GM18502 (cell line): ENCODE results near the gene OLFML1.
A peak's percentile ranks its signal among the peaks of the same experiment; 100 is the strongest.
"Not testable (repeated sequence)": the region's sequence is repeated elsewhere in the genome, so short reads cannot be mapped to it uniquely, and the experiment has no call there.

Source experiments
- ATAC-seq: cut with Tn5 transposase; IDR thresholded peaks from one replicate; pipeline ENCODE4 v1.9.1; 2021; ENCODE audit warnings: mild to moderate bottlenecking; ENCODE audit not compliant: unreplicated experiment, poor library complexity

OLFML1 gene

DNA sequence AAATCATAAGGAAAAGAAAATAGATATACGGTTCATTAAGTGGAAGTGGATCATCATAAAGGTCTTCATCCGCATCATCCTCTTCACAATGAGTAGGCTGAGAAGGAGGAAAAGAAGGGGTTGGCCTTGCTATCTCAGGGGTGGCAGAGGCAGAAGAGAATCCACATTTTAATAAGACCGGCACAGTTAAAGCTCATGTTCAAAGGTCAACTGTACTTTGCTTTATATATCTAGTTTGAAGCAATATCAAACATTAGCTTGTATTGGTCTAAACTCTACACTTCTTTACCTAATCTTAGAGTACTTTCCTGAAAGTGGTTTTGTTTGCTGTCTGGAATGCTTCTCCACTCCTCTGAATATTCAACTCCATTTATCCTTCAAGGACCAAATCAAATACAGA, 22.8 kb downstream of the OLFML1 start:
- no peak for ATAC-seq

DNA sequence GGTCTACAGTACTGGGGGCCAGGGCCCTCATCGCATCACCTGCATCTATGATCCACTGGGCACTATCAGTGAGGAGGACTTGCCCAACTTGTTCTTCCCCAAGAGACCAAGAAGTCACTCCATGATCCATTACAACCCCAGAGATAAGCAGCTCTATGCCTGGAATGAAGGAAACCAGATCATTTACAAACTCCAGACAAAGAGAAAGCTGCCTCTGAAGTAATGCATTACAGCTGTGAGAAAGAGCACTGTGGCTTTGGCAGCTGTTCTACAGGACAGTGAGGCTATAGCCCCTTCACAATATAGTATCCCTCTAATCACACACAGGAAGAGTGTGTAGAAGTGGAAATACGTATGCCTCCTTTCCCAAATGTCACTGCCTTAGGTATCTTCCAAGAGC, 24.7 kb downstream of the OLFML1 start:
- ATAC-seq: no peak

DNA sequence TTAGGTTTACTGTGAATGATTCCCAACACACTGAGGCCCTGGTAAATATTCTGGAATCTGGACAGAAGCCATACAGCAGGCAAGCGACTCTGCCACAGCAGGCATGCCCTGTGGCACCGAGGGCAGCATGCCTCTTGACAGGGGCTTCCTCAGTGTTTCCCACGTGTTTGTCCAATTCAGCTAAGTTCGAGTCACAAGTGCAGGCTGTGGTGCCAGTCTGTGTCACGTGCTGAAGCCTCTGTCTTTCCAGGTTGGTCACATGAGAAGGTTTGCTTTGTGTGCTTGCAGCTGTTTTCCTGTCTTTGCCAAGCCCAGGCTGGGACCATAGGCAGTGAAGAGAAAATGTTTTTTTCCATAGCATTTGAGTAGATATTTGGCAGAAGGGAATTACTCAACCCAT, 26.1 kb downstream of the OLFML1 start:
- no peak for ATAC-seq

DNA sequence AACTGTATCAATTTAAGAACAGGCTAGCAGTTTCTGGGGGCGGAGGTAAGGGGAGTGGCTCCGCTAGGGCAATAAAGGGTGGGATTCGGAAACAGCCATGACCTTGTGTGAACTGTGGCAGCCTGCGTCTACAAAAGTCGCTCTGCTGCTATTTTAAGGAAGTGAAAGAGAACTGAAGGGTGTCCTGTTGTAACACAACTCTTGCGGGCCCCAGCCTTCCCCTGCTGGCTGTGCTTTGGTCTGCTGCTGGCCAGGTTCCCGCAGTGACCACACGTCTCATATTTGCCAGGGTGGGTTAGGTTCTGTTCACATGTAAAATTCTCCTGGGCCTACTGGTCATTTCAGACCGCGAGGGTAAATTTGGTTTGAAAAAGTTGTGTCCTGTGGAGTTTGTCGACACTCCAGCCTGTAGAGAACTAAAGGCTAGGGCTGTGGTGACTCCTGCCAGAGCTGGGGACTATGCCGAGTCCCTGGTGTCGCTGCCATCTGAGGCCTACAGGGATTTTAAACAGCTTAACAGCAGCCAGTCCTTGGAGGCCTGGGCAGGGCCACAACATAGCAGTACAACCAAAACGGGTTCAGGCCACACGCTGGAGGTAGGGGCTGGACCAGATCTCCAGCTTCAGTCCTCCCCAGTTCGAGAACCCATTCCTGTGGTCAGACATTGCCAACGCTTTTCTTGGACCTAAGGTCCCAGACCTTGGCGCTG, 27.4 kb downstream of the OLFML1 start:
- peak; percentile 69 for ATAC-seq

DNA sequence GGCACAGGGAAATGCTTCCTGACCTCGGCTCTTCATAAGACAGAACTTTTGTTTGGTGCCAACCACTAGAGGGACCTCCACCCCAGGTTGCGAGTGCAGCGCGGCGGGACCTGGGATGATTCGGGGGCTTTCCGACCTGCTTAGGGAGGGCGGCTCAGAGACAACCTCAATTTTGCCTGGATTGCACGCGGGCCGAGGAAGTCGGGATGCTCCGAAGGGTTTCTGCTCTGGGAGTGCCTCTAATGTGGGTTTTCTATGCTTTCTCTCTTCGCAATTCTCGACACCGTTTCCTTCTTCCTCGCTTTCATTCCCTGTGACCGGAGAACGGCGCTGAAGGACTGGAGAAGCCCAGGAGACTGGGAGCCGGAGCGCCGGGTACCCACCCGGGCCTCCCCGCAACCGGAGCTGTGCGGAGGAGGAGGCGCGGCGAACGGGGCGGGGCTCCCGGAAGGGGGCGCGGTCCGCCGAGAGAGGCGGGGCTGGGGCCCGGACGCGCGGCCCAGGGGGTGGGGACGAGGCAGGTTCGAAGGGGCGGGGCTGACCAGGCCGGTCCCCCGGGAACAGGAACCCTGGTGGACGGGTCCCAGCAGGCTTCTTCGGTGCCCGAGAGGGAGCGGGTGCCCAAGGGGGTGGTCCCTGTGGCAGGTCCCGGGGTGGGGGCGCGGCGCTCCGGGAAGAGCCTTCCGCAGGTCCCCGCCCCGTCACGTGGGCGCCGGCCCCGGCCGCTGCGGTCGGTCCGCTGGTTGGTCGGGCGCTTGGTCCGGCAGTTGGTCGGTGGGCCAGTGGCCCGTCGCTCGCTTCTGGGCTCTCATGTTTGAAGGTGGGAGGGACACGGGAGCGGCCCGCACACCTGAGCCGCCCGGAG, 28.2 kb downstream of the OLFML1 start, which contains the start of gene PPFIBP2:
TSS of gene PPFIBP2 (plus strand) at position 766 of the 865 bp plus-strand sequence. CDS start 35,477 bp downstream, outside the sequence.
- peak; percentile 75 for ATAC-seq

DNA sequence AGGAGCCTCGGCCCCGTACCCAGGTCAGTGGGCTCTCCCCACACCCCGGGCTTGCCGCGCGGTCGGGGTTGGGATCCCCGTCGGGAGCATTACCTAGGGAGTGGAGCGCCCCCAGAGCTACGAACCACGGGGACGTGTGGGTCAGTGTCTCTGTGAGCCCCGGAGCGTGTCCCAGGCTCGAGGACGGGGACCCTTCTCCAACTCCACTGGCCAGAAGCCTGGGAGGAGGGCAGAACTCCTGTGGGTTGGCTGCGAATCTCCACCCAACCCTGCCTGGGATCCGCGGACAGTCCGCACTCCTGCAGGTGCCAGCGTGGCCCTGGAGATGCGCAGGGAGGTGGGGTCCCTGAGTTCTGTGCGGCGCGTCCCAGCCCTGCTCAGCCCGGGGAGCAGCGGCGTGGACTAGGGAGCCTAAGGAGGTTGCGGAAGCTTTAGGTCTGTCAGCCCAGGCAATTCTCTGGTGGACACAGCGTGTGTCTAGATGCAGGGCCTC, 28.8 kb downstream of the OLFML1 start:
- ATAC-seq: peak; percentile 11

DNA sequence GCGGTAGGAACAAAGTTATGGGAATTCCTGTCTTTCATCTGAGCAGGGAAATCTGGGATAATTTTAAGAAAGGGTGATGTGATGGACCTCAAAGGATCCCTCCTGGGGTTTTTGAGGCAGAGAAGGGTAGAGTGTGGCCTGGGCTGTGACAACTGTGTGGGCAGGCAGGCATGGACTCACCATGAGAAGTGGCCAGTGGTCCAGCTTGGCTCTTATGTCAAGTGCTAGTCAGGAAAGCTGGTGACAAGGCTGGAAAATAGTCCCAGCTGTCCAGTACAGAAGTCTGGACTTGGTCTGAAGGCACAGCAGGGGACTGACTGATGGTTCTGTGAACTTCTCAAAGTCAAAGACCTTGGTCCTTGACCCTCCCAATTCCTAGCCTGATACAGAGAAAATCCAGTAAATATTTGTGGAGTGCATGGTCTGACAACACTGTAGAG, 30.2 kb downstream of the OLFML1 start:
- ATAC-seq: no peak

DNA sequence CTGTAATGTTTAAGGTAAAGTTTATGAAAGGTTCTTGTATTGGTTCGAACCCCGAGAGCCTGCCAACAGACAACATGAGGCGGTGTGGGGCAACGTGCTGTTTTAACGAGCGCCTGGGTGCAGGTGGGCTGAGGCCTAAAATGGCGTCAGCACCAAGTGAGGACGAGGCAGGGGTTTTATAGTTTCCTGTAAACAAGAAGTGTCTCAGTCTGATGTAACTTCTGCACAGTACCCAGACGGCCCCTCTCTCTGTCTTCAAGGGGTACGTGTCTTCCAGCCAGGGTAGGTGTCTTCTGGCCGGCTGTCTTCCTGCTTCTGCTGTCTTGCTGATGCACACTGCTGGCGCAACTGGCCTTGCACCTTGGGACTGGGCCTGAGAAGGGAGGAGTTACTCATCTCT, 31.2 kb downstream of the OLFML1 start:
- ATAC-seq: no peak

DNA sequence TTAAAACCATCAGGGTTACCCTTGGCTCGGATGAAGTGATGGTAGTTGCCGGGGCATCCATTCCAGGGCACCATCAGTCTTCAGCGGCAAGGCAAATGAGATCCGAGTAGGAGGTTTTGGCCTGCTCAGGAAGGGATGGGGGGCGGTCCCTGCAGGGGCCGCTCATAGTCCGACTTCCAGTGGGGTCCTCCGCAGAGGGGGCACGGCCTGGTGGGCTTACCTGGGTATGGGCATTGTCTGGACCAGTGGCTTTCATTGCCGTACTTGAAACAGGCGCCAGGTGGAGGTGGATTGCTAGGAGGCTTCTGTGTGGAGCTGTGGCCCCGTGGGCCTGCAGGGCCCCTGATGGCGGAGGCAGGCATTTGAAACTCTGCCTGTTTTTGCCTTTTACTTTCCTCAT, 32.4 kb downstream of the OLFML1 start:
- not testable (repeated sequence) for ATAC-seq

DNA sequence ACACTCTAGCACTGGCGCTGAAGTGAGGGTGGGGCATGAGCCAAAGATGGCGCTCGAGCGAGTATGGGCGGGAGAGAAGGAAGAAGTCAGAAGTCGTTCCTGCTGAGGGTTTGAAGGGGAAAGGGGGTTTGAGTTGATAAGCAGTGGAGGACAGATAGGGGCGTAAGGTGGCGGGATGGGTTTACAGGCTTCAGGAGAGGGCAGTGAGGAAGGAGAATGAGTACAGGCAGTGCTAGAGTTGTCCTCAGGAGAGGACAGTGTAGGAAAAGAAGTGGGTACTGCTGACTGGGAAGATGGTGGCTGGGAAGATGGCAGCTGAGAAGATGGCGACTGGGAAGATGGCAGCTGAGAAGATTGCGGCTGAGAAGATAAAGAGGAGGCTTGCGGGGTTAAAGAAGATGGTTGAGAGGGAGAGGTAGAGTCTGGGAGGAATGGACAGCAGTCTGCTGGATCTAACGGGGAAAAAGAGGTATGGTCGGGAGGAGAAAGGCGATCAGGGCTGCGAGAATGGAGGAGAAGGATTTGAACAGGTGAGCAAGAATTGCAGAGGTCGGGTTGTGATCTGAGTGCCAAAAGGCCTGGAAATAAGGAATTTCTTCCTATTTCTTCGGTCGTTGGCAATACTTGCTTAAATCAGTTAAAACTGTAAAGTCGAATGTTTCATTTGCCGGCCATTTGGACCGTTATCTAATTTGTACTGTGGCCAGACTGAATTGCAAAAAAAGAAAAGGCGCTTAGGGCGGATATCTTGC, 33.7 kb downstream of the OLFML1 start:
- no peak for ATAC-seq

DNA sequence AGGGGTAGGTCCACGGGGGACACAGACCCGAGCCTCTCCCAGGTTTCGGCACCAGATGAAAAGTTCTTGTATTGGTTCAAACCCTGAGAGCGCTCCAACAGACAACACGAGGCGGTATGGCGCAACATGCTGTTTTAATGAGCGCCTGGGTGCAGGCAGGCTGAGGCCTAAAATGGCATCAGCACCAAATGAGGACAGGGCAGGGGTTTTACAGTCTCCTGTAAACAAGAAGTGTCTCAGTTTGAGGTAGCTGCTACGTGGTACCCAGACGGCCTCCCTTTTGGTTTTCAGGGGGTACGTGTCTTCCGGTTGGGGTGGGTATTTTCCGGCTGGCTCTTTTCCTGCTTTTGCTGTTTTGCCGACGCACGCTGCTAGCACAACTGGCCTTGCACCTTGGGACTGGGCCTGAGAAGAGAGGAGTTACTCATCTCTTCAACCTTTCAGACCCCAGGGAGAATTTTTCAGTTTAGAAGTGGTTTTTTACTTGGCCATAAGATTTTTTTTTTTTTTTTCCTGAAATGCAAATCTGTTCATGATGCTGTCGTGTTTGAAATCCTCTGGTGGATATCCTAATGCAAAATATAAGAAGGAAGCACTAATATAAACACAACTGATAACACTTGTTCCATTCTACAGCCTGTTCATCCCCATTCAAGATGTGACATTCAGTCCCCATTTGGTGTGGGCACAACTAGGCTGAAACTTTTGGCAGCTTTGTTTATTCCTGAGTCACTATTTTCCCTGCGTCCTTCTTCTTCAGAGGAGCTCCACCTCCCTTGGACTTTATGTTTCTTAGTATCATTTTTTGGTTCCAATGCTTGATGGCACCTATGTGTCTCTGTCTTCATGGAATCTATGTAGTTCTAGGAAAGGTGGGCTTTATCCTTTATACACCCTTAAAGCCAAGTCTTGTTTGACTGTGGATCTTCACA, 35.0 kb downstream of the OLFML1 start:
- peak; percentile 62 for ATAC-seq

DNA sequence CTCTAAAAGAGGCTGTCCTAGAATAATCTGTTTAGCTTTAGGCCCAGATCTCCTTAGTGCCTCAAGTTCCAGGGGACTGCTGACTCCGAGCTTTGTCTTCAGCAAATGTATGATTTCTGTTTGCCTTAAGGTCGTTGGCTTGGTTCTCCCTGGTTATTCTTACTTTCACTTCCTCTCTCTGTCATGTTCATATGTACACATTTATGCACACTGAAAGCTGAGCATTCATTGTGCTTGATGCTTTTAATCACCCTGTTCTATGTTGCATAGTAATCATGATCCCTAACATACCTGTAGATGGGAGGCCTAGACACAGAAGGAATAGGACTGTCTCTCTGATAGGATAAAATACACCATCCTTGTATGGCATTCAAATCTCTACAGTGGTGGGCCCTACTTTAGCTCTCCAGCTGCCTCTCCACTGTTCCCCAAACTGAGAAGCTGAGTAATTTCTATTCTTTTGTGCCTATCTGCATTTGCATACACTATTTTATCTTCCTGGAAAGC, 35.7 kb downstream of the OLFML1 start:
- peak; percentile 78 for ATAC-seq

DNA sequence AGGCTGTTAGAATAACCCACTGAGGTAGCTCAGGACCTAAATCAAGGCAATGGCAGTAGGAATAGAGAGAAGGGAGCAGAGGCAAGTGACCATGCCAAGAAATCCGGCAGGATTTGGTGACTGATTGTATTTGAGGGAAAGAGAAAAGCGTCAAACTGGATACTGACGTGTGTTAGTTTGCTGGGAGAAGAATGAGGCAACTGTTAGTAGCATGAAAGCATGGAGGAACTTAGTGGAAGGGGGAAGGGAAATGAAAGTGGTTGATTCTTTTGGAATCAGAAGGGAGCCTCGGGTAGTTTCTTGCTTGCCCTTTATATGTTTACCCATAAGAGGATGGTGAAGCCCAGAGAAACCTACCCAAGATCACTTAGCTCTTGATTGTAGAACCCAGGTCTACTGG, 36.8 kb downstream of the OLFML1 start:
- no peak for ATAC-seq

DNA sequence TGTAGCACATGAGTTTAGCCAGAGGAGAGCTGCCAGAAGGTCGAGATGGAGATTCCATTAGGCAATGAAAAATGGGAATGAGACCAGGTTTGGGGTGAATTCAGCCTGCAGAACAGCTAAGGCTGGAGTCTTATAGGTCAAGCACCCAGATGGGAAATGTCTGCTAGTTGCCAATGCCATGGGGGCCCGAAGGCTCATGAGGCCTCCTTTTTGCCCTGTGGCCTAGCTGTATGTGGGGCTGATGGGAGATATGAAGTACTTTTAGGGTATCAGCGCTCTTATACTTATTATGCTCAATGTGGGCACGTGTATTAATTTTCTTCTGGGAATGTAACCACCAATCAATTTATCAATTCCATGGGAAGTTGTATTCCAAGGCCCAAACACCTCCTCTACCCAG, 37.2 kb downstream of the OLFML1 start:
- no peak for ATAC-seq

DNA sequence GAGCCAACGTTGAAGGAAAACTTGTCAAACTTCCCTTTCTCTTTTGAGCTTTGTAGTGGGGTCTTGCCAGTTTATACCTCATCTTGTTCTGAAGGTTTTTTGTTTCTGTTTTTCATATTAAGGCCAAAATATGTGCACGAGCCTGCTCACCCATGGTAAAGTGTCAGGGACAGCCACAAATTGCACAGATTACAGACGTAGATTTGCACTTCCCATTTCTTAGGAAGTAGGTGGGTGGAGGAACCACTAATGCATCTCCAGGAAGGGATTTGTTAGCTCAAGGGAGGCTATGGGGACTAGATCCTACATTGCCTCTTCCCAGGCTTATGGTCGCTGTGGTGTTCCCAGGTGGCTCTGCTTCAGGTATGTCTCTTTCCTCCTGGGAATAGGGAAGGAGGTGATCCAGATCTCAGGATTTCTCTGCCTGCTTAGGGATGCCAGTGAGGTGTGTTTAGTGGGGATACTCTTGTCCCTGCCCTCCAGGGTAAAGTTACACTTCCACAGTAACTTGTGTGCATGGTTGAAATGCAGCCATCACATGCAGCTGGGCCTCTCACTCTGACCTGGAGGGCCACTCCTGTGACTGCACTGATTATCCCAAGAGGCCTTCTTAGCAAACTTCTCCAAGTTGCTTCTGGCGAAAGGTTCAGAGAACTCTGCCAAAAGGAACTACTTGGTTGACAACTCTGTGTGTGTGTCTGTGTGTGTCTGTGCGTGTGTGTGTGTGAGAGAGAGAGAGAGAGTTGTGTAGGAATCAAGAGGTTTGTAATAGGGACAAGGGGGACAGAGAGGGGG, 38.3 kb downstream of the OLFML1 start:
- ATAC-seq: no peak

DNA sequence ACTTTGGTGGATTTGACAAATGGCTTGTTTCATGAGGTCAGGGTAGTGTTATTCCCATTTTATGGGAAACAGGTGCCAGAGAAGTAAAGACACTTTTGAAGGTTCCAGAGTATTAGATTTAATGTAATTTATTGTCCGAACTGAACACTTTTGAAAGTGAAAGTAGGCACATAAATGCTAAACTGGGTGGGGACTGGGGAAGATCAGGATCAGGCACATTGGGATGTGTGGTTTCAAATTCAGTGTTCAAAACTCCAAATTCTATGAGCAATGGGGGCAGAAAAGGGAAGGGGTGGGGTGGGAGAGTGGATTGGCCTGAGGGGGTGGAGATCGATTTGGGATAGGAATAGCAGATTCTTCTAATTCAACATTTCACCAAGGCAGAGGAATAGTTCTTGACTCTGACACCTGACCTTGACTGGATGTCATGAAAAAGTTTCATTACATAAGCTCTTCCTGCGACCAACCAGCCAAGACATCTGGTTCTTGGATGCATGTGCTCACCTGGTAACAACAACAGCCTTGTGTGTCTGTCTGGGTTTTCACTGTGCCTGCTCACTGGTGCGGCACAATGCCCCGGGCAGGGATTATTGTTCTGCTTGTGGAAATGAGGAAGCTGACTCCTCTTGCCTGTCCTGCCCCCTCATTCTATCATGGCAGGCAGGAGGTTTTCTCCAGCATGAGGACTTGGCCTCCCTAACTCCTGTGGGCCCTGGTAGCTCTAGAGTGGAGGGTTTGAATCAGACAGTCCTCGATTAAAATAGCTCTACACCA, 39.3 kb downstream of the OLFML1 start:
- ATAC-seq: no peak

DNA sequence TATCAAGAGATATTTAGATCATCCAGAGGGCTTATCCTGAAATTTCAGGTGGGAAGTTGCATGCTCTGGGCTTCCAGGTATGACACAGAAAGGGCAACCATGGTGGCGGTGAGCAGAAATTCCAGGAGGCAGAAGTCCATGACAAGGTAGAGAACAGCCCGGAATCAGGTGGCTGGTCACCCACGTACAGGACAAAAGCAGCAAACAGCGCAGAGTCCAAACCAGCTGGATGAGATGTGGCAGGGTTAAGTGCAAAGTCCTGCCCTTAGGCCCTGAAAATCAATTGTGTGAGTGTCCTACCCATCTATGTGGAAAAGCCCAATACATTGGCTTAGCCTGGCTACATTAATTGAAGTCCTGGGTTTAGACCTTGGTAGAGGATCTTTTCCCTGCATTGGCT, 40.1 kb downstream of the OLFML1 start:
- no peak for ATAC-seq

DNA sequence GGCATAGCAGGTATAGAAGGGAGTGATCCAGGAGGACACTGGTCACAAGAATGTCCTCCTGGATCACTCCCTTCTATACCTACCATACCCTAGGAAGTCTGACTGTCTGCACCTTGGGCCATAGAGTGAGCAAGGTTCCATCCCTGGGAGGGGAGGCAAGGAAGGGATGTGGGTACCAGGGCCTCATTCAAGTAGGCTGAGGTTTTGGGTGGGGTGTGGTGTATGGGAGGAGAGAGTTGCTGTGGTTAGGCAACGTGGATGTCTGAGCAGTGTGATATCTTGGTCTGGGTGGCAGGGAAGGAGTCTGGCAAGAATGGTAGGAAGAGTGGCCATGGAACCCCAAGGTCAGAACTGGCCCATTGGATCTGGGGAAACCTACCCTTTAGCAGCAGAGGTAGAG, 41.7 kb downstream of the OLFML1 start:
- peak; percentile 36 for ATAC-seq
